T-helper 2 cell (primary cell): ENCODE results near the gene ST7L.
"Not testable (repeated sequence)": the region's sequence is repeated elsewhere in the genome, so short reads cannot be mapped to it uniquely, and the experiment has no call there.

ENCODE experiments used
- DNase-seq, 5 experiments: peaks; one replicate each; pipeline versions ENCODE4 v3.0.0 to v3.0.0-alpha.2; 2012 to 2022

The ST7L gene

DNA sequence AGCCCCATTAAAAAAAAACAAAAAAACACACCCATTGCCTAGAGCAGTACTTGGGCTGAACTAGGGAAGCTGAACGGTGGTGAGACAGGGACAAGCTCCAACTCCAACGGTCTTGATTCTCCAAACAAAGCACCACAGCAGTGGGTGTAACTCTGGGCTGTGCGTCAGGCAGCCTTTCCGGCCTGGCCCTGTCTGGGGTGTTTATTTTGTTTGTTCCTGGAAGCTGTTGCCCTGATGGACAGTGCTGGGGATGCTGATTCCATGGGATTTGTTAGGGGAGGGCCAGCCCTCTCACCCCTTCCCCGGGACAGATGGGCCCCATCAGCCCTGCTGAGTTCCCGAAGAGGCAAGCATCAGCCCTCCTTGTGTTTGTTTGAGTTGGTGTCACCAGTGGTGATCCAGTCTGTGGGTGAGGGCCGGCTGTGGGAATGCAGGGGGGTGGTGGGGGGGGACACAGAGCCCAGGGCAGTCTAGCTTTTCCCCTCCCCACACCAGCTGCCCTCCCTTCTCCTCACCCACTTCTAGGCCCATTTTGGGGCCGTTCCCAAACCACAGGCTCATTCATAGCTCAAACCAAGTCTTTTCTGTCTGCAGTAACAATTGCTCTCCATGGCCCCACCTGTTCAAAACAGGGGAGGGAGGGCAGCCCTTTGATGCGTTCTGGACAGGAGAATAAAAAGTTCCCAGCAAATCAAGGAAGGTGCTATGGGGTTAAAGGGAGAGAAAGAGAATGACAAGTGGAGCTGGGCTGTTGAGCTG is 105.7 kb downstream of the ST7L start:
- DNase-seq = no peak

DNA sequence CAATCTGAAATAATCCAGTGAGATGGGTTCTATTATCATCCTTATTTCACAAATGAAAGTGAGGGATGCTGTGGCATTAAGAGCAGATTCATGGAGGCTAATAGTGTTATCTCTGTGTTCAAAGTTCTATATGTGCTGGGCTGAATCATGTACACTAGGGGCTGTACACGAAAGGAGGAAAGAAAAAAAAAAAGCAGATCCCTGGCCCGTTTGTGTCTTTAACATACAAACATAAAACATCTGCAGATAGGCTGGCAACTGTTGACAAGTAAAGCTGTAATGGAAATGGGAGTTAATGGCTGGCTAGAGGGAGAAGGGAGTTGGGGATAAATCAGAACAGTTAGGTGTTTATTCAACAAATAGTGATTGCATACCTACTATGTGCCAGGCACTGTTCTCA is 107.0 kb downstream of the ST7L start:
- DNase-seq = no peak

DNA sequence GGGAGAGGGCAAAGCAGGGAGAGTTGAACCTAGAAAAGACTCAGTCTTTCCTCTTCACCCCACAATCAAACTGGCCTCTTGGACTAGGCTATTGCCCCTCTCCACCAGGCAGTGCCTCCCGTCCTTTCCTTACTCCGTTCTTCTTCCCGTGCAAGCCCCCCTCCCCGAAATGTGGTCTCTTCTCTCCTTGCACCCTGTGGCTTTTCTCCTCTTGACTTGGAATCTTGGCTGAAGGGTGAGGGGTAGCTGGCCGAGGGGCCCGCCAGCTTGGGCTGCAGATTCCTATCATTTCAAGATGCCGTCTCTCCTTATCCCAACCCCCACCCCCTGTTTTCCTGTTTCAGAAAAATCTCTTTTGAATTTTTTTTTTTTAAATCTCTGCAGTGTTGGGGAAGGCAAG is 108.6 kb downstream of the ST7L start:
- DNase-seq = no peak

DNA sequence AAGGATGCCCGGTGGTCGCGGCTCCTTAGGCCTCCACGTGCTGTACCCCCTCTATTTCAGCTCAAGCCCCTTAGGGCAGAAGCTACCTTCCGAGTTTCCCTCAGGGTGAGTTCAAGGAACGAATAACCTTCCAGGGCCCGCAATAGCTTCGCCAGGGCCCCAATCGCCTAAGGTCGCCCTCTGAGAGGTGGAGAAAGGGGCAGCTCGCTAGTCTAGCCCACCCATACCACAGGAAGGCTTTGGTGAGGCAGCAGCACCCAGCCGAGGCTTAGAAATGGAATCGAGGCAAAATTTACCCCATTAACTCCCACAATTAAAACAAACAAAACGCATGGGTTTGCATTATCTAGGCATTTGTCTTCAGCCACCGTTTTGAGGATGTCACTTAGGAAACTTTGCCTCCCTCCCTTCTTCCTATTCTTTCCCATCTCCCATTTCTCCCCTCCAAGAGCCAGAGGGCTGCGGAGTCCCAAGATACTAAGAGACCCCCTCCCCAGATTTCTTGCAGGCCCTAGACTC is 109.2 kb downstream of the ST7L start:
- DNase-seq = no peak

DNA sequence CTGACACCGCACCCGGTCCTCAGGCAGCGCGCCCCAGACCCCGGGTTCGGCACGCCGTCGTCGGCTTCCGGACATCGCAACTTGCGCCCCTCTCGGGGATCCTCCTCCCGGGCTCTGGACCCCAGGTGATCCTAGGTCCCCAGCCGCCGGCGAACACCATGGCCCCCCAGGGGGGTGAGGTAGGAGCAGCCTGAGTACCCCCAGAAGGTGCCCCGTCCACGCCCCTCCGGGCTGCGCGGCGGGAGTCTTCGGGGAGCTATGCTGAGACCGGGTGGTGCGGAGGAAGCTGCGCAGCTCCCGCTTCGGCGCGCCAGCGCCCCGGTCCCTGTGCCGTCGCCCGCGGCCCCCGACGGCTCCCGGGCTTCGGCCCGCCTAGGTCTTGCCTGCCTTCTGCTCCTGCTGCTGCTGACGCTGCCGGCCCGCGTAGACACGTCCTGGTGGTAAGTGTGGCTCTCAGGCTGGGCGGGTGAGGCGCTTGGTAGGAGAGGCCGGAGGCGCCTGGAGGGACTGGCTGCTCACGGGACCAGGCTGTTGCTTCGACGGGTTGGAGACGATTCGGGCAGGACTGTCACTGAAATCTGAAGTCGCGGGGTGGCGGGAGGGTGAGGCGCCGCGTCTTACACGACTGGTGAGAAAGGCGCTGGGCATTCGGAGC is 109.8 kb downstream of the ST7L start:
- peak in 1 of 5 experiments; percentile 23 for DNase-seq

DNA sequence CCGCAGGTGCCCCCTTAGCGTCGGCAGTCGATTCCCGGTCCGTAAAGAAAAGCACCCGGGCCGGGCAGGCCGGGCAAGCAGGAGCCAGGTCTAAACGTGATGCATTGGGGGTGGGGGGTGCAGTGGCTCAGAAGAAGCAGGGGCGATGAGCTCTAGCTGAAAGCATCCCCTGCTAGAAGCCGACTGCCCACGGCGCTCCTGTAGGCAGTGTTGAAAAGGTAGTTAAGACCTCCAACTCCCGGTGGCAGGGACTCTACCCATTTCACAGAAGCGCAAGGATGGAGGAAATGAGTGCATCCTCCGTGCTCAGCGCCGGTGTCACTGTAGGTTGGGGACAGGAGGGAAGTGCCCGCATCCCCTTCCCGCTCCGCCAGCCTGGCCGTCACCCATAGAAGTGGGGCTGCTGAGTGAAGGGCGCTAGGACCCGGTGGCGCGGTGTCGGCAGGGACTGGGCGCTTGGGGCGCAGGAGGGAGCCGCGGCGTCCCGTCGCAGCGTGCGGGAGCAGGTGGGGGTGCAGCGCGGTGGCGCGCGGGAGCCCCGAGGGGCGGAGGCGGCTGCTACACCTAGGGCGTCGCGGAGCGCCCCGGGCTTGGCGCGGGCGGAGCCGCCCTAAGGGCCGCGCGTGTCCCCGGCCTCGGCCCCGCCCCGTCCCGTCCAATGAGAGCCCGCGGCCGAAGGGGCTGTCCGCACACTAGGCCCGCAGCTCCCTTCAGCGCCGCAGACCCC is 110.5 kb downstream of the ST7L start, which contains the start of gene WNT2B:
TSS of gene WNT2B (plus strand) at position 688 of the 727 bp plus-strand sequence. CDS start 298 bp downstream, outside the sequence.
- DNase-seq = peak; percentile 17 to 60 (median 42)

DNA sequence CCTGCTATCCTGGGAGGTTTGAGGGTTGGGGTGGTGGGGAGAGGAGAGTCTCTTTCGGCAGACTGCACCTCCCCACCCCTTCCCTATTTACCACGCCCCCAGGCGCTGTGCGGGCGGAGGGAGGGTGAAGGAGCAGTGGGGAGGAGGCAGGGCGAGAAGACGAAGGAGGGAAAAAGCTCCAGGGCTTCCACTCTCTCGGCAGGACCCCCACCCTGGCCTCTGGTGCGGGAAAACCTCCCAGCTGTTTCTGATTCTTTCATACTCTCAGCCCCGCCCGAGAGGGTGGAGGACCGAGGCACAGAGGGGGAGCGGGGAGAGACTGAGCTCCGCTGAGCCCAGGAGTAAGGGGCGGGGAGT is 111.0 kb downstream of the ST7L start:
- peak in 3 of 5 experiments; percentile 4 to 11 (median 10) for DNase-seq

DNA sequence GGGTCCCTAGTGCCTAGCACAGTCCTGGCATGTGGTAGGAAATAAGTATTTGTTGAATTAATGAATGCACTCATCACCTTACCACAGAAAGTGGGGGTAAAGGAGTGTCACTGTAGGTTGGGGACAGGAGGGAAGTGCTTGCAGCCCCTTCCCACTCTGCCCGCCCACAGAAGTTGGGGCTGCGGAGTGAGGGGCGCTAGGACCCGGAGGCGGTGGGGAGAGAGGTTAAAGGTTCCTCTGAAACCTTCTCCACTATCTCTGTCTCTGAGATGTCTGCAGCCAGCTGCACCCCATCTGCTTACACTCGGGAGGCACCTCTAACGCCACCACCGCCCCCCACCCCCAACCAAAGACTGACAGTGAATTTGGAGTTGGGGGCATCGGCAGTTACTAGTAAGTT is 111.6 kb downstream of the ST7L start:
- DNase-seq = no peak

DNA sequence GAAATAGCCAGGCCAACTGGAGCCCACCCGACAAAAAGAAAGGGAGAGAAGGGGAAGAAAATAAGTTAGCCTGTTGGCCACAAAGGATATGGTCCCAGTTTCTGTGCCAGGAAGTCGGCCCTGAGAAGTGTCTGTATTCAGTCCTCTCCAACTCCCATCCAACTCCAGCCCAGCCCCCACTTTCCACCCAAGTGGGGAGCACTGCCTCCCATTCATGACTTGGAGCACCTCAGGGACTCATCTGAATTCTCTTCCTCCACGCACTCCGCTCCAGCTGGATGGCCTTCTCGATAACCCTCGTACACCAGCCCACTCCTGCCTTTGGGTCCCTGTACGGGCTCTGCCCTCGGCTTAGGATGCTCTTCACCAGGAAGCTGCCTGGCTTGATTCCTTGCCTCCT is 112.2 kb downstream of the ST7L start:
- no peak for DNase-seq

DNA sequence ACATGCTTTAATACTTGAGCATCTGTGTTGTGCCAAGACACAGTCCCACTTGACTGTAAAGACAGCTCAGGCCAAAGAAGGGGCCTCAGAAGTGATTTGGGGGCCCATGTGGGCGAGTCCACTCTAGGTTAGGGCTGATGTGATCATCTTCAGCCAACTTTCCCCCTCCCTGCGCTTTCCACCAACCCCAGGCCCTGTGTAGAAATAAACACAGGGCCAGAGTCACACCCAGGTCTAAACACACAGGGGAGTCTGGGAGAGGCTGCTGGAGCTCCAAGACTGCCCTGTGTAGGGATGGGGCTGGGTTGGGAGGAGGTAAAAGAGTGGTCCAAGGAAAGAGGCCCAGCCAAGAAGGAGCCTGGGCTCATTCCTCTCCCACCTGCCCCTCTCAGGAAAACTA is 112.6 kb downstream of the ST7L start:
- no peak for DNase-seq

DNA sequence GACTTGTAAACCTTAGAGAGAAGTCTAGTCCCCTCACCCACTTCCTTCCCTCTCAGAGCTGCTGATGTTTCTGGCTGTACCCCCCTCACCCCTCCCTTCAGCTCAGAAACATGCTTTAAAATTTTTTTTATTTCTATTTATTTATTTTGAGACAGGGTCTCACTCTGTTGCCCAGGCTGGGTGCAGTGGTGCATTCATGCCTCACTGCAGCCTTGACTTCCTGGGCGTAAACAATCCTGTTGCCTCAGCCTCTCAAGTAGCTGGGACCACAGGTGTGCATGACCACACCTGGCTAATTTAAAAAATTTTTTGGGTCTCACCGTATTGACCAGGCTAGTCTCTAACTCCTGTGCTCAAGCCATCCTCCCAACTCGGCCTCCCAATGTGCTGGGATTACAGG is 113.1 kb downstream of the ST7L start:
- DNase-seq = no peak

DNA sequence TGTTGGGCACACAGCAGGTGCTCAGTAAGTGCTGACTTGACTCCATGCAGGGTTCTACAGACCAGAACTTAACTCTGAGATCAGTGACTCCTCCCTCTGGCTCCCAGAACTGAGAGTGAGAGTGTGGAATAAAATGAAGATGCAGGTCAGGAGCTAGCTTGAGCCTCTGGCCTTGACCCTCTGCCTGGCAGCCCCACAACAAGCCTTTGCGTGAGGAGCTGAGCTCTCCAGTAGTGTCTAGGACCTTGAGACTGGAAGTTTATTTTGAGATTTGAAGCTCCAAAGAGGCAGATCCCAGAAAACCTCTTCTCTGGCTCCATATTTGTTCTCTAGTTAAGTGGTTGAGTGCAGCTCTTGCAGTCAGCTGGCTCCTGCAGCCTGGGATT is 113.5 kb downstream of the ST7L start:
- no peak for DNase-seq

DNA sequence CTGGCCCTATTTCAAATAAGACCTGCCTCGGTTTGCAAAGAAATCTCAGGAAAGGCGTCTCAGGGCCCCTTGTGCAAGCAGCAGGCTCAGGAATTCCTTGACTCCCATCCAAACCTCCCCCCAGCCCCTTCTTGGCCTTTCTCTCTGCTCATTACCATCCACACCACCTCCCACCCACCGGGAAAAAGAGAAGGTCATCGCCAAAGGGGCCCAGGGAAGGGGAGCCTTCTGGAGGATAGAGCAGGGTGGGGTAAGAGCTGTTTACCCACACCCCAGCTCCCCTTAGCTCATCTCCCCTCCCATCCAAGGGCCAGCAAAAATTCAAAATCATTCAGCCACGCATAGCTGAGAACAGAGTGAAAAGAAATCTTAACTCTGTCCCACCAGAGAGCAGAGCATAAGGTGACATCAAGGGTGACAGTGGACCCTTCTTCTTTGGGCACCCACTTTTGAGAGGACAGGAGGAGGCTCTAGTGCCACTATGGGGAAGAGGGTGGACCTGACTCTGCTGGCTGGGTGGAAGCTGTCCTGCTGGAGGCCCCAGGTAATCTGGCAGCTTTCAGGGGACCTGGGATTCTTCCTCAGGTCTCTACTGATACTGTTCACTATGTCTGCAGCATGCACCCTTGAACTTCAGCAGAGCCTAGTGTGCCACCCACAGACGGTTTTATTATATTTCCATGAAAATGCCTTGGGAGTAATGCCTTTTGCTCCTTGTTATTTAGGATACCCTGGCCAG is 114.1 kb downstream of the ST7L start:
- DNase-seq = no peak

DNA sequence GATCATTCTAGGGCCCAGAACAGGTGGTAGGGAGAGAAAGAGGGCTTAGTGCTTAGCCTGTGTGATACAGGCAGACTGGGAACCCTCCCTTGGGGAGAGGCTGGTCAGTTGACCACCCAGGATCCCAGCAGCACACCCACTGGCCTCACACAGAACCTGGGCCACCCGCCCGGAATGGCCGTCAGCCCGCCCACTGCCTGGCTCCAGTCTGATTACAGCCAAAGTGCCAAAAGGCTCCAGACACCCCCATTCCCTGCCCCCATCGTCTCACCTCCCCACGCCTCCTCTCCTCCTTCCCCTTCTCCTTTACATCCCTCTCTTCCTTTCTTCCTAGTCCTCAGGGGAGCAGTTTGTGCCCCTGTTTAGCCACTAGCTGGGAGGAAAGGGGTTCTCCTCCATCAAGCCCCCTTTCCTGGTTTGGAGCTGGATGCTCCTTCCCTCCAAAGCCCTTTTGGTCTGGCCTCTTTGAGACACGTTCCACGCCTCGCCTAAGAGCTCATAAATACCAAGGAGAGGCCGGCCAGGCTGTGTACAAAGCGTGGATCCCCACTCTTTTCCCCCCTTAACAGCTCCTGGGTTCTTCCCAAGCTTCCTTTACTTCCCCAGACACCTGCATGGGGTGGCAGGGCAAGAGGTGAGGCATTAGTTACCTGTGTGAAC is 114.8 kb downstream of the ST7L start:
- no peak for DNase-seq

DNA sequence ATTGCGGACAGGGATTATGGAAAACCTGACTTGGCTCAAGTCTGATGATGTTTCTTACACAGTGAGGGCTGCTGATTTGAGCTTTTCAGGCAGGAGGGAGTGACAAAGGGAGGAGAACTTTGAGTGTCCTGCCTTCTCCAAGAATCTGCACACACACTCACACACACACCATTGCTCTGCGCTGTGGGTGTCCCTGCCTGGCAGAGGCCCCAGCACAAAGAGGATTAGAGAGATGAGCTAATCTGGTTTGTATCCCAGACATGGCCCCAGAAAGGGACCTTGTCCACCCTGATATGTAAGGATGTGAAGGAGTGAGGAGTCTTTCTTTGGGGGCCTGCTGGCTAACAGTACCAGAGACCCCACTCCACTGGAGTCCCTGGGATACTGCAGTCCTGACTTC is 116.1 kb downstream of the ST7L start:
- DNase-seq = no peak

DNA sequence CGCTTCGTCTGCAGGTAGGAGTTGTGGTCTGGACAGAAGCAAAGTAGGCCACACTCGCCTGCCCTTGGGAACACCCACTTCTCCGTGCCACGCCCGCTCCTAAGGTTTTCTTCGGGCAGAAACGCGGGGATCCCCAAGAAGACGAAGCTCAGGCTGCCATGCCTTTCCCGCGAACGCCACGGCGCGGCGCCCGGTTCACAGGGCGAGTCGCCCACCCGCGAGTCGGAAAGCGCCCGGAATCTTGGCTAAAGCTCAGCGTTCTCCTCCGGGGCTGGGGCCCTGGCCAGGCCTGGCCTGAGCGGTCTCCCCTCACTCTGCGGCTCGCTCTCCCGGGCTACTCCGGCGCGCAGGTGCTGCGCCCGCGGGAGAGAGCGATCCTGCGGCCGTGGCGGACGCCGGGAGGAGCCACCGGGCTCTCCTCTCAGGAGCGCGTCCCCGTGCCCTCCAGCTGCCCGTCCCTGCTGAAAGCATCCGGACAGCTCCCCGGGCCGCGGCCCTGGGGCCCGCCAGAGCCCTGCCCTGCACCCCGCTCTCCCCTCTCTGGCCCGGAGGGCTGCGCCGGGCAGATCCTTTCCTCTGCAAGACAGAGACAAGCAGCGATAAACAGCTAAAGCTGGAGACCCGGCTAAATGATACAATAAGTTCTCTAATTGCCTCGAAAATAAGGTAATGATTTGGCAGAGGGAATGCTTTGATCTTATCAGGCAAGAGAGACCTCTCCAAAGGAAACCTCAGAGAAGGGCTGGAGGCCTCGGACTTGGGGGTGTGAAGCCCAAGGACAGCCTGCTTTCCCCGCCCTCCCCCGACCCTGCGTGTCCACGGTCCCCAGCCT is 116.9 kb downstream of the ST7L start:
- peak; percentile 16 to 48 (median 27) for DNase-seq

DNA sequence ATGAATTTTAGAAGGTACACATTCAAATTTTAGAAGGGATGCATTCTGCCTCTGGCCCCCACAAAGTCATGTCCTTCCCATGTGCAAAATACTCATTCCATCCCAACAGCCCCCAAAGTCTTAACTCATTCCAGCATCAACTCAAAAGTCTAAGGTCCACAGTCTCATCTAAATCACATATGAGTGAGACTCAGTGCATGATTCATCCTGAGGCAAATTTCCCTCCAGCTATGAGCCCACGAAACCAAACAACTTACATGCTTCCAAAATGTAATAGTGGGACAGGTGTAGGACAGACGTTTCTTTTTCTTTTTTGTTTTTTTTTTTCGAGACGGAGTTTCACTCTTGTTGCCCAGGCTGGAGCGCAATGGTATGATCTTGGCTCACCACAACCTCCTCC is 122.7 kb downstream of the ST7L start:
- DNase-seq = no peak

DNA sequence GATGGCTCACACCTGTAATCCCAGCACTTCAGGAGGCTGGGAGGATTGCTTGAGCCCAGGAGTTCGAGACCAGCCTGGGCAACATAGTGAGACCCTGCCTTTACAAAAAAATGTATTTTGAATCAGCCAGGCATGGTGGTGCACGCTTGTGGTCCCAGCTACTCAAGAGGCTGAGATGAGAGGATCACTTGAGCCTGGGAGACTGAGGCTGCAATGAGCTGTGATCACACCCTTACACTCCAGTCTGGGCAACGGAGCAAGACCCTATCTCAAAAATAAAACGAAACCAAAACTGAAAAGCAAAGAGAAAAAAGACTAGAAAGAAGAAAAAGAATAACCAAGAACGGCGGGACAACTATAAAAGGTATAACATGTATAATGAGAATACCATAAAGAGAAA is 125.6 kb downstream of the ST7L start:
- DNase-seq = no peak

DNA sequence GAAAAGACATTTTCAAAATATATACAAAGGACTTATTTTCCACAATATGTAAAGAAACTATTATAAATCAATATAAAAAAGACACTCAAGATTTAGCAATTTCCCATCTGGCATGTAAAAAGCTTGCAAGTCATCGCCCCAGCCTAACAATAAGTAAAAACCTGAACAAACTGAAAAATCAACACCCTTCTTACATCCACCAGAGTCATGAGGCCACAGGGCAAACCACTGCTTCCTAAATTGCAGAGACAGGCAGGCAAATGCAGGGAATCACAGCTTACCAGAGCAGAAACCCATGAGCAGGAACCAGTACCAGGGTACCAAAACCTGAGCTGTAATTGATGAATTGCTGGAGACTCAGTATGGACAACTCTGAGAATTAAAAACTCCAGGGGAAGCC is 126.9 kb downstream of the ST7L start:
- DNase-seq = no peak

DNA sequence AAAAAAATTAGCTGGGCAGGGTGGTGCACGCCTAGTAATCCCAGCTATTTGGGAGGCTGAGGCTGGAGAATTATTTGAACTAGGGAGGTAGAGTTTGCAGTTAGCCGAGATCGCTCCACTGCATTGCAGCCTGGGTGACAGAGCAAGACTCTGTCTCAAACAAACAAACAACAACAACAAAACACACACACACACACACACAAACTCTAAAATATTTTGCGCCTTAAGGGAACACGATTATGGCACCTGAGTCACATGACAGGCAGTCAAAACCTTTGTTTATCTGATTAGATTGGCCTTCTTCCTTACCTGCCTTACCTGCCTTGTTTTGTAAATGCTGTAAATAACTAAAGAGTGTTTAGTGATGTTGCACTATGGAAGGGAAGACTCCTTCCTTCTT is 130.8 kb downstream of the ST7L start:
- DNase-seq = no peak

DNA sequence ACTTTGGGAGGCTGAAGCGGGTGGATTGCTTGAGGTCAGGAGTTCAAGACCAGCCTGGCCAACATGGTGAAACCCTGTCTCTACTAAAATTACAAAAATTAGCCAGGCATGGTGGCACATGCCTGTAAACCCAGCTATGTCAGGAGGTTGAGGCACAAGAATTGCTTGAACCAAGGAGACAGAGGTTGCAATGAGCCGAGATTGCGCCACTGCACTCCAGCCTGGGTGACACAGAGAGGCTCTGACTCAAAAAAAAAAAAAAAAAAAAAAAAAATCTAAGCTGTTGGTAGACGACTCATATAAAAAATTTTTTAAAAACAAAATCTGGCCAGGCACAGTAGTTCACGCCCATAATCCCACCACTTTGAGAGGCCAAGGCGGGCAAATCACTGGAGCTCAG is 131.3 kb downstream of the ST7L start:
- not testable (repeated sequence) for DNase-seq
